ENCODE results near the gene LY6G6F. TPM values are rescaled to one million over a fixed set of nuclear protein-coding genes. Genes with fewer than 3 reads are reported as not detected.

The LY6G6F gene
- total RNA-seq, 1 experiment from 2014 or later = not detected

DNA sequence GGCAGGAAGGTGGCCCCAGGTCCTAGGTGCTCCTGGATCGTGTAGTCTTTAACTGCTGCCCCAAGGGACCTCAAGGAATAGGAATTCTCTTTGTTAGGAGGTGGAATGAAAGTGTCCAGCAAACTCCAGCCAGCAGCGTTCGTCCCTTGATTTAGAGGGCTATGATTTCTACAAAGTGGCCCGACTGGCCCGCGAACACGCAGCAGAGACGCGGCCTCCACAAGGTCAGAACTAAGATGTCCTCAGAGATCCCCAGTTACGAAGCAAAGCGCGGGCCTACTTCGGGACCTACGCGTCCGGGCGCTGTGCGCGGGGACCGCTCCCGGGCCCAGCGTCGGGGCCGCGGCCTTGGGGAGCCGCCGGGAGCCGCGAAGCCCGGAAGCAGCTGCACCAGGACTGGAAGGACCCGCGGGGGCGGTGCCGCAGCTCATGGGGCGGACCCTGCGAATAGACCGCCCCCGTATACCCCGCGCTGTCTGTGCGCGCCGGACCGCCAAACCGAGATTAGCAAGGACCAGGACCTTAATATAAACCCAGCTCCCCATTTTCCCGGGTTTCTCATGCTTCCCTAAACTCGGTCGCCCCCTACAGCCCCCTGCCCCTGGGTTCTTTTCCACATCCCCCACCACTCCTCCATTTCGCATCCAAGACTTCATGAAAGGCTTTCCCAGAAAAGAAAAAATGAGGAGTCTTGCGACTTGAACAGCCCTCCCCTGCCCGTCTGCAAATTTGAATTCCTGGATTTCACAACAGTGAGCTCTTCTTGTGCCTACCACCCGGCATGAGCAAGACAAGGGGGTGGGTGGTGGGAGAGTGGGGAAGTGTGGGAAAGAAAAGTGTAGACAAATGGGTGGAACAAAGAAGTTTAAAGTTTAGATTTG lies 46.0 kb upstream of the LY6G6F start, which contains the start of gene C6orf47:
C6orf47 (minus strand) TSS at position 398 of the 881 bp plus-strand sequence. CDS start 831 bp downstream, outside the sequence.
- intact Hi-C loops (cut with micrococcal nuclease; ENCODE audit: unreplicated experiment) = loop anchor here (5.0 kb wide), 1 partner anchor 38 kb away; the partner anchor contains the start of gene PRRC2A
- TF ChIP-seq EZH2 (IDR thresholded peaks at IDR 0.05; ENCODE audit: borderline replicate concordance, low read depth, low read length, poor library complexity, severe bottlenecking) = no peak
- TF ChIP-seq, protein P1, sequence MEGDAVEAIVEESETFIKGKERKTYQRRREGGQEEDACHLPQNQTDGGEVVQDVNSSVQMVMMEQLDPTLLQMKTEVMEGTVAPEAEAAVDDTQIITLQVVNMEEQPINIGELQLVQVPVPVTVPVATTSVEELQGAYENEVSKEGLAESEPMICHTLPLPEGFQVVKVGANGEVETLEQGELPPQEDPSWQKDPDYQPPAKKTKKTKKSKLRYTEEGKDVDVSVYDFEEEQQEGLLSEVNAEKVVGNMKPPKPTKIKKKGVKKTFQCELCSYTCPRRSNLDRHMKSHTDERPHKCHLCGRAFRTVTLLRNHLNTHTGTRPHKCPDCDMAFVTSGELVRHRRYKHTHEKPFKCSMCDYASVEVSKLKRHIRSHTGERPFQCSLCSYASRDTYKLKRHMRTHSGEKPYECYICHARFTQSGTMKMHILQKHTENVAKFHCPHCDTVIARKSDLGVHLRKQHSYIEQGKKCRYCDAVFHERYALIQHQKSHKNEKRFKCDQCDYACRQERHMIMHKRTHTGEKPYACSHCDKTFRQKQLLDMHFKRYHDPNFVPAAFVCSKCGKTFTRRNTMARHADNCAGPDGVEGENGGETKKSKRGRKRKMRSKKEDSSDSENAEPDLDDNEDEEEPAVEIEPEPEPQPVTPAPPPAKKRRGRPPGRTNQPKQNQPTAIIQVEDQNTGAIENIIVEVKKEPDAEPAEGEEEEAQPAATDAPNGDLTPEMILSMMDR (conservative IDR thresholded peaks at IDR 0.05; ENCODE audit: low read depth, low read length) = no peak
- H3K27ac ChIP-seq (ENCODE audit: low read depth, low read length, poor library complexity, severe bottlenecking) = peak within 1 kb of the TSS; percentile 88

GRCh38 chr6:31661262-31662123 lies 45.2 kb upstream of the LY6G6F start:
- H3K9me3 ChIP-seq (ENCODE audit: low read depth, low read length, poor library complexity, severe bottlenecking) = no peaks in the 10 kb centered on the region
- ChIA-PET CTCF (interaction anchor here (0.6 to 1.0 kb wide), 4 partner anchors 9 to 179 kb away, joined by 4 to 6 read pairs (median 4); partner anchors contain the start of gene BAG6), POLR2A (ENCODE audit: low non-redundant PET) (no interaction called here)
- H3K36me3 ChIP-seq (ENCODE audit: insufficient read depth, low read length, poor library complexity, severe bottlenecking) = peaks cover 19% of the 10 kb centered on the region
- peak overlapping the region; percentile 83 for H3K4me3 ChIP-seq (ENCODE audit: low read depth, low read length, poor library complexity, severe bottlenecking)
- no peak for DNase-seq (ENCODE audit: low spot score)
- peaks cover 39% of the 10 kb centered on the region for H3K4me1 ChIP-seq (ENCODE audit: insufficient read depth, low read length, poor library complexity, severe bottlenecking)
- peak overlapping the region; percentile 88 for H3K27ac ChIP-seq (ENCODE audit: low read depth, low read length, poor library complexity, severe bottlenecking)
- intact Hi-C loops (cut with micrococcal nuclease; ENCODE audit: unreplicated experiment) = loop anchor here (5.0 kb wide), 1 partner anchor 39 kb away; the partner anchor contains the start of gene PRRC2A
- no peaks in the 10 kb centered on the region for H3K27me3 ChIP-seq (replicated peaks; ENCODE audit: insufficient read depth, low read depth, low read length, poor library complexity)
- BruUV-seq (replicated peaks) = no TSS peak
- no peak for TF ChIP-seq EZH2 (IDR thresholded peaks at IDR 0.05; ENCODE audit: borderline replicate concordance, low read depth, low read length, poor library complexity, severe bottlenecking)
- TF ChIP-seq, protein P1 (conservative IDR thresholded peaks at IDR 0.05; ENCODE audit: low read depth, low read length) = no peak

More for the DNA sequence above, 46.0 kb upstream of the LY6G6F start, which contains the start of gene C6orf47:
- POLR2A ChIA-PET (ENCODE audit: low non-redundant PET) = interaction anchor here (0.5 kb wide), 1 partner anchor 24 kb away, joined by 4 read pairs; no protein-coding TSS in a partner anchor
- Histone ChIP-seq H3K36me3 (ENCODE audit: insufficient read depth, low read length, poor library complexity, severe bottlenecking) (peaks cover 19% of the 10 kb centered on the region), H3K27me3 (replicated peaks; ENCODE audit: insufficient read depth, low read depth, low read length, poor library complexity) (no peaks in the 10 kb centered on the region), H3K4me1 (ENCODE audit: insufficient read depth, low read length, poor library complexity, severe bottlenecking) (peaks cover 39% of the 10 kb centered on the region), H3K9me3 (ENCODE audit: low read depth, low read length, poor library complexity, severe bottlenecking) (no peaks in the 10 kb centered on the region), H3K4me3 (ENCODE audit: low read depth, low read length, poor library complexity, severe bottlenecking) (peak within 1 kb of the TSS; percentile 83)
- CTCF ChIA-PET = interaction anchor here (0.6 to 1.0 kb wide), 4 partner anchors 8 to 178 kb away, joined by 4 to 6 read pairs (median 4); partner anchors contain the start of gene BAG6
- BruUV-seq (replicated peaks) = no TSS peak
- peak; percentile 92 for DNase-seq (ENCODE audit: low spot score)

Data from A673 (cell line).